MCF 10A (cell line): ENCODE data around the gene RBM24. TPM values are rescaled to one million over a fixed set of nuclear protein-coding genes. Genes with fewer than 3 reads are reported as not detected.

Source experiments
- BruUV-seq: library from RNA; stranded (reverse); fragments of 400-500 nt; replicated peaks from 2 replicates; lab custom pipeline; 2021; lab: Mats Ljungman, UMichigan
- CTCF ChIA-PET: fragments of 300-600 bp; sonication (Branson Sonifier 250); formaldehyde crosslinking; extraction: SDS; loops from one replicate; lab custom pipeline; 2021; ENCODE audit warnings: antibody characterized with exemption, inconsistent platforms; lab: Yijun Ruan, JAX
- POLR2A ChIA-PET: fragments of 300-600, 350-650 bp; sonication (Branson Sonifier 250); formaldehyde crosslinking; extraction: SDS; loops from one replicate; lab custom pipeline; 2020; ENCODE audit warnings: antibody characterized with exemption, inconsistent platforms; lab: Yijun Ruan, JAX
- DNase-seq: peaks from one replicate; pipeline ENCODE4 v3.0.0-alpha.2; 2018; ENCODE audit not compliant: unreplicated experiment
- H3K27ac Mint-ChIP-seq: one replicate; pipeline ENCODE4 v1.8.0; 2022; ENCODE audit warnings: mild to moderate bottlenecking, low read depth, mixed read lengths; ENCODE audit not compliant: unreplicated experiment
- H3K27me3 Mint-ChIP-seq: one replicate; pipeline ENCODE4 v1.8.0; 2022; ENCODE audit warnings: mixed read lengths; ENCODE audit not compliant: insufficient read depth, unreplicated experiment
- H3K36me3 Mint-ChIP-seq: one replicate; pipeline ENCODE4 v1.8.0; 2022; ENCODE audit warnings: mild to moderate bottlenecking, moderate library complexity, mixed read lengths; ENCODE audit not compliant: insufficient read depth, unreplicated experiment
- H3K4me1 Mint-ChIP-seq: one replicate; pipeline ENCODE4 v1.8.0; 2022; ENCODE audit warnings: mixed read lengths; ENCODE audit not compliant: insufficient read depth, unreplicated experiment
- H3K4me3 Mint-ChIP-seq: one replicate; pipeline ENCODE4 v1.8.0; 2022; ENCODE audit warnings: mild to moderate bottlenecking, moderate library complexity, mixed read lengths; ENCODE audit not compliant: unreplicated experiment
- H3K9me3 Mint-ChIP-seq: one replicate; pipeline ENCODE4 v1.8.0; 2022; ENCODE audit warnings: mixed read lengths; ENCODE audit not compliant: unreplicated experiment
- CTCF ChIP-seq: fragments of 200-600 bp; IDR thresholded peaks from one replicate; pipeline ENCODE4 v1.8.0; 2022; ENCODE audit warnings: antibody characterized with exemption, mild to moderate bottlenecking; ENCODE audit not compliant: unreplicated experiment
- intact Hi-C: fragments of 100-400 bp; cut with micrococcal nuclease; formaldehyde crosslinking; loops from 2 replicates; pipeline ENCODE4 v1.14.1; 2022
- total RNA-seq: library from RNA; stranded (reverse); gene quantifications from 2 replicates; pipeline ENCODE4 v1.2.3, GENCODE V29; 2022

RBM24 gene
- total RNA-seq, 1 experiment from 2014 or later: not detected

GRCh38 chr6:17299222-17299621 lies 18.1 kb downstream of the RBM24 start:
- BruUV-seq: no TSS peak
- H3K4me3 Mint-ChIP-seq: no peak overlapping the region
- intact Hi-C loops: no loop called here
- no peak overlapping the region for H3K27ac Mint-ChIP-seq
- H3K9me3 Mint-ChIP-seq: no peaks in the 10 kb centered on the region
- POLR2A ChIA-PET: no interaction called here
- CTCF ChIA-PET: no interaction called here
- no peaks in the 10 kb centered on the region for H3K4me1 Mint-ChIP-seq
- DNase-seq: no peak
- no peaks in the 10 kb centered on the region for H3K36me3 Mint-ChIP-seq
- no peak for TF ChIP-seq CTCF
- H3K27me3 Mint-ChIP-seq: no peaks in the 10 kb centered on the region

- H3K27me3 Mint-ChIP-seq: no peaks in the 10 kb centered on the region
- no peak overlapping the region for H3K27ac Mint-ChIP-seq
- no peak for TF ChIP-seq CTCF
- no peaks in the 10 kb centered on the region for H3K9me3 Mint-ChIP-seq
- ChIA-PET CTCF (no interaction called here), POLR2A (no interaction called here)
- H3K36me3 Mint-ChIP-seq: no peaks in the 10 kb centered on the region
- DNase-seq: no peak
- no peak overlapping the region for H3K4me3 Mint-ChIP-seq
- H3K4me1 Mint-ChIP-seq: no peaks in the 10 kb centered on the region
- intact Hi-C loops: no loop called here
- BruUV-seq: no TSS peak
Observed at GRCh38 chr6:17299750-17300149, 18.6 kb downstream of the RBM24 start.

GRCh38 chr6:17300637-17301036 lies 19.5 kb downstream of the RBM24 start:
- no TSS peak for BruUV-seq
- Mint-ChIP-seq H3K4me1 (no peaks in the 10 kb centered on the region), H3K27me3 (no peaks in the 10 kb centered on the region), H3K27ac (no peak overlapping the region), H3K9me3 (no peaks in the 10 kb centered on the region), H3K4me3 (no peak overlapping the region), H3K36me3 (no peaks in the 10 kb centered on the region)
- intact Hi-C loops: no loop called here
- ChIA-PET POLR2A (no interaction called here), CTCF (no interaction called here)
- no peak for DNase-seq
- no peak for TF ChIP-seq CTCF

- H3K4me3 Mint-ChIP-seq: no peak overlapping the region
- H3K4me1 Mint-ChIP-seq: no peaks in the 10 kb centered on the region
- ChIA-PET POLR2A (no interaction called here), CTCF (no interaction called here)
- no peak for TF ChIP-seq CTCF
- intact Hi-C loops: no loop called here
- no peak for DNase-seq
- H3K36me3 Mint-ChIP-seq: no peaks in the 10 kb centered on the region
- H3K27me3 Mint-ChIP-seq: no peaks in the 10 kb centered on the region
- BruUV-seq: no TSS peak
- no peak overlapping the region for H3K27ac Mint-ChIP-seq
- H3K9me3 Mint-ChIP-seq: no peaks in the 10 kb centered on the region
Observed at GRCh38 chr6:17303444-17303843, 22.3 kb downstream of the RBM24 start.
